Posterior vena cava (tissue), 2 donors: ENCODE measurements around the gene TRIM15. TPM values are rescaled to one million over a fixed set of nuclear protein-coding genes. Genes with fewer than 3 reads are reported as not detected.
"Not testable (repeated sequence)": the region's sequence is repeated elsewhere in the genome, so short reads cannot be mapped to it uniquely, and the experiment has no call there.

Experiments
- DNase-seq: peaks from one replicate; pipeline ENCODE4 v3.0.0-alpha.2; 2020; ENCODE audit warnings: low spot score
- intact Hi-C, 2 donors: fragments of 100-400 bp; cut with DNase I; formaldehyde crosslinking; loops; one replicate each; pipeline versions ENCODE4 v1.14.1 to v1.14.2; 2022 to 2023
- long read RNA-seq, 2 donors: library from polyadenylated mRNA; unstranded; transcript quantifications; one replicate each; pipeline ENCODE4 v2.0.0, GENCODE V29; 2020 to 2021
- total RNA-seq, 2 donors: library from RNA; stranded (reverse); fragmentation: NEBNext Ultra II Directional; extraction: Animal tissue kit (Norgen Biotek cat#: 25700); gene quantifications; one replicate each; pipeline ENCODE4 v1.2.1, GENCODE V29; 2021
- donor health status: DM: yes; HTN: yes; CAD: no.
- donor health status: DM: yes; HTN: yes; CAD: no.

TRIM15 gene
- total RNA-seq: not detected
- long read RNA-seq, donor 1: 0 reads
- long read RNA-seq, donor 2: 0 reads

- intact Hi-C loops: no loop called here
- DNase-seq: no peak
Measured at GRCh38 chr6:30163090-30163917, at the start of gene TRIM15. Gene TRIM15 (plus strand): TSS chr6:30163546. CDS start chr6:30163685, 139 bp downstream.

- intact Hi-C loops: no loop called here
- no peak for DNase-seq
Measured at GRCh38 chr6:30113841-30114240, 49.5 kb upstream of the TRIM15 start.

GRCh38 chr6:30116724-30117123, 46.6 kb upstream of the TRIM15 start:
- DNase-seq: no peak
- intact Hi-C loops: no loop called here

GRCh38 chr6:30118691-30119090, 44.7 kb upstream of the TRIM15 start:
- intact Hi-C loops, DNase-seq: not testable (repeated sequence)

- no peak for DNase-seq
- intact Hi-C loops: no loop called here
Measured at GRCh38 chr6:30121446-30122366, 41.6 kb upstream of the TRIM15 start.

GRCh38 chr6:30122515-30122914, 40.8 kb upstream of the TRIM15 start:
- DNase-seq: no peak
- intact Hi-C loops: no loop called here

GRCh38 chr6:30127238-30128093, 35.9 kb upstream of the TRIM15 start:
- no peak for DNase-seq
- intact Hi-C loops: no loop called here

- intact Hi-C loops: no loop called here
Measured at GRCh38 chr6:30129265-30130178, 33.8 kb upstream of the TRIM15 start.

GRCh38 chr6:30130179-30130679, 33.1 kb upstream of the TRIM15 start:
- intact Hi-C loops: no loop called here
- no peak for DNase-seq

More at GRCh38 chr6:30129265-30130178, 33.8 kb upstream of the TRIM15 start:
- no peak for DNase-seq

- intact Hi-C loops: no loop called here
Measured at GRCh38 chr6:30130887-30131862, 32.2 kb upstream of the TRIM15 start.

GRCh38 chr6:30131947-30132497, 31.3 kb upstream of the TRIM15 start:
- intact Hi-C loops: no loop called here

More at GRCh38 chr6:30130887-30131862, 32.2 kb upstream of the TRIM15 start:
- DNase-seq: no peak

GRCh38 chr6:30135147-30135546, 28.2 kb upstream of the TRIM15 start:
- intact Hi-C loops: no loop called here
- DNase-seq: no peak

More at GRCh38 chr6:30131947-30132497, 31.3 kb upstream of the TRIM15 start:
- no peak for DNase-seq

- intact Hi-C loops: no loop called here
- DNase-seq: no peak
Measured at GRCh38 chr6:30135757-30136156, 27.6 kb upstream of the TRIM15 start, which contains the start of gene TRIM40. Gene TRIM40 (plus strand): TSS chr6:30136140. CDS start chr6:30137037, 897 bp downstream.

- DNase-seq: no peak
- intact Hi-C loops: no loop called here
Measured at GRCh38 chr6:30136570-30137286, 26.6 kb upstream of the TRIM15 start.

GRCh38 chr6:30140240-30140639, 23.1 kb upstream of the TRIM15 start:
- intact Hi-C loops, DNase-seq: not testable (repeated sequence)

GRCh38 chr6:30142665-30143064, 20.7 kb upstream of the TRIM15 start:
- no peak for DNase-seq

More at GRCh38 chr6:30142665-30143064, 20.7 kb upstream of the TRIM15 start:
- intact Hi-C loops: no loop called here
